Body of pancreas (tissue), 4 donors: ENCODE data around the gene AMDHD2. TPM values are rescaled to one million over a fixed set of nuclear protein-coding genes. Genes with fewer than 3 reads are reported as not detected.
"Not testable (repeated sequence)": the region's sequence is repeated elsewhere in the genome, so short reads cannot be mapped to it uniquely, and the experiment has no call there.

Experiments
- ATAC-seq: fragments of 150-250 bp; one replicate; pipeline ENCODE4 v1.9.1; 2016
- DNase-seq, 4 donors: peaks; one replicate each; pipeline ENCODE4 v3.0.0-alpha.2; 2019
- H3K27ac ChIP-seq, 4 donors: fragments of 200-600 bp; sonication (generic); 1 replicate in 3 of 4; 2 replicates in 1 of 4; pipeline versions ENCODE4 v1.5.1 to v1.6.1; 2016 to 2019; ENCODE audit warnings: mild to moderate bottlenecking in 1 of 4, mixed read lengths in 1 of 4, moderate library complexity in 1 of 4
- H3K27me3 ChIP-seq, 2 donors: fragments of 200-600 bp; sonication (generic); one replicate each; pipeline ENCODE4 v1.6.0; 2016; ENCODE audit warnings: mild to moderate bottlenecking in 1 of 2
- H3K36me3 ChIP-seq, 2 donors: fragments of 200-600 bp; sonication (generic); replicated peaks in 1 of 2; 2 replicates each; pipeline ENCODE4 v1.5.1; 2016; ENCODE audit warnings: low read depth in 2 of 2; ENCODE audit not compliant: insufficient read depth in 1 of 2
- H3K4me1 ChIP-seq: fragments of 200-600 bp; sonication (generic); one replicate; pipeline ENCODE4 v1.6.0; 2016
- H3K4me3 ChIP-seq, 2 donors: fragments of 200-600 bp; sonication (generic); 1 replicate in 1 of 2; 2 replicates in 1 of 2; pipeline ENCODE4 v1.5.1; 2016 to 2019
- H3K9me3 ChIP-seq, 3 donors: fragments of 200-600 bp; sonication (generic); 1 replicate in 2 of 3; 2 replicates in 1 of 3; pipeline ENCODE4 v1.5.1; 2016
- POLR2A ChIP-seq, 3 donors: fragments of 450-650 bp; IDR thresholded peaks; one replicate each; pipeline ENCODE4 v1.6.1; 2016; ENCODE audit warnings: antibody characterized with exemption in 3 of 3, mild to moderate bottlenecking in 2 of 3
- WGBS, 2 donors: methylation state at CpG; one replicate each; pipeline ENCODE4 v1.1.5; 2017; 5-methylcytosine and 5-hydroxymethylcytosine counted together
- intact Hi-C: fragments of 100-400 bp; cut with DNase I; formaldehyde crosslinking; loops from one replicate; pipeline ENCODE4 v1.15.1; 2023
- total RNA-seq, 2 donors: library from RNA; depleted of rRNA; stranded (reverse); fragments of >200 nt; gene quantifications; one replicate each; pipeline ENCODE4 v1.1.0, GENCODE V29; 2016
- TF ChIP-seq, protein P1 (sequence below), 7 experiments: fragments of 450-650 bp in 4 of 7; fragments of 200-600 bp in 3 of 7; sonication (generic) in 3 of 7; IDR thresholded peaks; one replicate each; pipeline ENCODE4 v1.5.1; 2016 to 2019; ENCODE audit warnings: antibody characterized with exemption in 7 of 7

Gene AMDHD2
- total RNA-seq, 2 donors from 2014 or later, result 13.7 to 33.6 TPM

DNA sequence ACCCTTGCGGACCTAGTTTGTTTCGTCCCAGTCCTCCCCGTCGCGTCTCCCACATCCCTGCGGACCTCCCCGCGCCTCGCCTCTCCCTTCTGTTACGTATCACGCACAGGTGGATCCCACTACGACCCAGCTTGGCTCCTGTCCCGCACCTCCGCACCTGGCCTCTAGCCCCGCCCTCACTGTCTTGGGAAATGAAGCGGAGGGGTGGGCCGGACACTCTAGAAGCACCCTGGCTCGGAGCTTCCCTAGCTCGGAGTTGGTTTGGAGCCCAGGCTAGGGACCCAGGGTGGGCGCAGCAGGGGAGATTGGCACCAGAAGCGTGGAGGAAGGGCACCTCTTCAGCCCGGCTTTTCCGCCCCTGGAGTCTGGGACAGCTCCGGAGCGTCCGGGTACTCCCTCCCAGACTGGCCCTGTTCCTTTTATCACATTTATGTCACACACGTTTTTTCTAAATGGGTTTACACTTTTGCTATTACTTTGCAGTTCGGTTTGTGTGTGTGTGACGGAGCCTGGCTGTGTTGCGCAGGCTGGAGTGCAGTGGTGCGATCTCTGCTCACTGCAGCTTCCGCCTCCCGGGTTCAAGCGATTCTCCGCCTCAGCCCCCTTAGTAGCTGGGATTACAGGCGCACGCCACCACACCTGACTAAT, 12.4 kb downstream of the AMDHD2 start:
- Histone ChIP-seq H3K9me3 (no peaks in the 10 kb centered on the region), H3K4me1 (peaks cover 27% of the 10 kb centered on the region), H3K4me3 (peak overlapping the region in 1 of 2 donors; percentile 52), H3K27ac (peak overlapping the region; percentile 88 to 97 (median 94)), H3K27me3 (no peaks in the 10 kb centered on the region), H3K36me3 (no peaks in the 10 kb centered on the region)
- peak; percentile 85 to 92 (median 91) for DNase-seq
- intact Hi-C loops, result loop anchor here (10.0 kb wide), 1 partner anchor 62 kb away; no protein-coding TSS in a partner anchor
- TF ChIP-seq, protein P1, sequence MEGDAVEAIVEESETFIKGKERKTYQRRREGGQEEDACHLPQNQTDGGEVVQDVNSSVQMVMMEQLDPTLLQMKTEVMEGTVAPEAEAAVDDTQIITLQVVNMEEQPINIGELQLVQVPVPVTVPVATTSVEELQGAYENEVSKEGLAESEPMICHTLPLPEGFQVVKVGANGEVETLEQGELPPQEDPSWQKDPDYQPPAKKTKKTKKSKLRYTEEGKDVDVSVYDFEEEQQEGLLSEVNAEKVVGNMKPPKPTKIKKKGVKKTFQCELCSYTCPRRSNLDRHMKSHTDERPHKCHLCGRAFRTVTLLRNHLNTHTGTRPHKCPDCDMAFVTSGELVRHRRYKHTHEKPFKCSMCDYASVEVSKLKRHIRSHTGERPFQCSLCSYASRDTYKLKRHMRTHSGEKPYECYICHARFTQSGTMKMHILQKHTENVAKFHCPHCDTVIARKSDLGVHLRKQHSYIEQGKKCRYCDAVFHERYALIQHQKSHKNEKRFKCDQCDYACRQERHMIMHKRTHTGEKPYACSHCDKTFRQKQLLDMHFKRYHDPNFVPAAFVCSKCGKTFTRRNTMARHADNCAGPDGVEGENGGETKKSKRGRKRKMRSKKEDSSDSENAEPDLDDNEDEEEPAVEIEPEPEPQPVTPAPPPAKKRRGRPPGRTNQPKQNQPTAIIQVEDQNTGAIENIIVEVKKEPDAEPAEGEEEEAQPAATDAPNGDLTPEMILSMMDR (IDR thresholded peaks at IDR 0.05), result no peak
- peak; percentile 33 to 65 (median 63) for TF ChIP-seq POLR2A (IDR thresholded peaks at IDR 0.05)
- WGBS, 2 donors, result 2 to 3% methylated on average over 26 to 37 of the region's 37 CpGs
- peak; percentile 57 for ATAC-seq

GRCh38 chr16:2533142-2533755, 13.1 kb downstream of the AMDHD2 start:
- not testable (repeated sequence) for ATAC-seq, DNase-seq, H3K4me3 ChIP-seq, H3K27me3 ChIP-seq, H3K36me3 ChIP-seq, H3K9me3 ChIP-seq
- Histone ChIP-seq H3K27ac (peak overlapping the region; percentile 88 to 97 (median 94)), H3K4me1 (peaks cover 27% of the 10 kb centered on the region)
- intact Hi-C loops, result loop anchor here (10.0 kb wide), 1 partner anchor 62 kb away; no protein-coding TSS in a partner anchor
- 23 to 49% methylated on average over 13 to 15 of the region's 16 CpGs for WGBS, 2 donors

DNA sequence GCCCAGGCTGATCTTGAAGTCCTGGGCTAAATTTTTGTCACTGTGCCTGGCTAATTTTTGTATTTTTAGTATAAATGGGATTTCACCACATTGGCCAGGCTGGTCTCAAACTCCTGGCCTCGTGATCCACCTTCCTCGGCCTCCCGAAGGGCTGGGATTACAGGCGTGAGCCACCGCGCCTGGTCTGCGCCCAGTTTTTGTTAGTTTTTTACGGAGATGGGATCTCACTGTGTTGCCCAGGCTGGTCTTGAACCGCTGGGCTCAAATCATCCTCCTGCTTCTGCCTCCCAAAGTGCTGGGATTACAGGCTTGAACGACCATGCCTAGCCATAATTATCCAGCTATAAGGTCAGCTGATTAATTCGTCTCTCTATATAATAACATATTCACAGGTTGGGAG, 13.7 kb downstream of the AMDHD2 start:
- Histone ChIP-seq H3K27me3 (no peaks in the 10 kb centered on the region), H3K27ac (no peak overlapping the region), H3K4me1 (peaks cover 30% of the 10 kb centered on the region), H3K9me3 (no peaks in the 10 kb centered on the region), H3K4me3 (no peak overlapping the region), H3K36me3 (no peaks in the 10 kb centered on the region)
- ATAC-seq (no peak), DNase-seq (no peak)
- intact Hi-C loops, result loop anchor here (10.0 kb wide), 1 partner anchor 61 kb away; no protein-coding TSS in a partner anchor
- TF ChIP-seq, protein P1 (IDR thresholded peaks at IDR 0.05), result no peak
- no peak for TF ChIP-seq POLR2A (IDR thresholded peaks at IDR 0.05)
- 84 to 87% methylated on average over 11 of the region's 11 CpGs for WGBS, 2 donors

- H3K9me3 ChIP-seq, H3K4me3 ChIP-seq, ATAC-seq, H3K27me3 ChIP-seq, H3K27ac ChIP-seq, H3K36me3 ChIP-seq, DNase-seq: not testable (repeated sequence)
- intact Hi-C loops, result loop anchor here (10.0 kb wide), 1 partner anchor 60 kb away; no protein-coding TSS in a partner anchor
- WGBS, 2 donors, result 90 to 94% methylated on average over 5 of the region's 5 CpGs
- peaks cover 34% of the 10 kb centered on the region for H3K4me1 ChIP-seq
Observed at GRCh38 chr16:2534335-2534734, 14.2 kb downstream of the AMDHD2 start.

GRCh38 chr16:2535625-2536013, 15.4 kb downstream of the AMDHD2 start:
- H3K9me3 ChIP-seq, result no peaks in the 10 kb centered on the region
- peak overlapping the region in 2 of 4 donors; percentile 33 to 41 for H3K27ac ChIP-seq
- TF ChIP-seq POLR2A (IDR thresholded peaks at IDR 0.05), result no peak
- TF ChIP-seq, protein P1 (IDR thresholded peaks at IDR 0.05), result no peak
- no peaks in the 10 kb centered on the region for H3K27me3 ChIP-seq
- intact Hi-C loops, result loop anchor here (10.0 kb wide), 1 partner anchor 59 kb away; no protein-coding TSS in a partner anchor
- ATAC-seq (no peak), DNase-seq (peak in 1 of 4 donors; percentile 56)
- H3K36me3 ChIP-seq, result no peaks in the 10 kb centered on the region
- H3K4me3 ChIP-seq, result no peak overlapping the region
- WGBS, 2 donors, result 45 to 82% methylated on average over 2 to 9 of the region's 9 CpGs
- peaks cover 47% of the 10 kb centered on the region for H3K4me1 ChIP-seq
